Measurements from ENCODE around the gene CTNND2. TPM values are rescaled to one million over a fixed set of nuclear protein-coding genes. Genes with fewer than 3 reads are reported as not detected.

The CTNND2 gene
- polyA plus RNA-seq, 1 of the 3 experiments (the other 2 are of a cell fraction): not detected

DNA sequence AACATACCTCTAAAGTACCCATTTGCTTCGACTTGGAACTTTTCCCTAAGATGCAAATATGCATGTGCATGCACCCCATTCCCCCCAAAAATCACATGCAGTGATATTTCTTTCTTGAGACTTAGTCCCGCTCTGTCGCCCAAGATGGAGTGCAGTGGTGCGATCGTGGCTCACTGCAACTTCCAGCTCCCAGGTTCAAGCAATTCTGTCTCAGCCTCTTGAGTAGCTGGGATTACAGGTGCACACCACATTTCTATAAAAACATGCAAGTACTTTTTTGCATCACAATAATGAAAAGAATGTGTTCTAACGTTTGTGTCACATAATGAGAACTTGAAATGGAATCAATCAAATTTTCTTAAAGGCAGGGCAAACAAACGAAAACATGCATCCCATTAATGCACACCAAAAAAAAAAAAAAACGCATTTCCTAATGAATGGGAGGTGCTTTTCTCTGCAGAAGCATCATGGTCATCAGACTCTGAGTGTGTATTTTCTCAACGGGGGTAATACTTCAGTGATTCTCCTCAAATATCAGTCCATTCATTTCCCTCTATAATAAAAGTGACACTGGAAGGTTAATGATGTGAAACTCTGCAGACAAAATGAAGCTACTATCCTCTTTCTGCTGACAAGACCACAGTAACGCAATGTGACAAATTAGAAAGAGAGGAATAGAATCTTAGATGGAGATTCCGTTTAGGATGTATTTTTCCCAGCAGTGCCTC is 389.4 kb downstream of the CTNND2 start:
- Histone ChIP-seq H3K4me2 (no peak overlapping the region), H3K27ac (ENCODE audit: low read depth in 2 of 2, low read length in 1 of 2) (no peak overlapping the region), H3K4me1 (ENCODE audit: control insufficient read depth in 1 of 2, insufficient read depth in 2 of 2, low read depth in 1 of 2, low read length in 1 of 2) (no peaks in the 10 kb centered on the region), H3K36me3 (replicated peaks in 1 of 2; ENCODE audit: control insufficient read depth in 1 of 2, insufficient read depth in 2 of 2, low read length in 1 of 2) (no peaks in the 10 kb centered on the region), H3K27me3 (ENCODE audit: insufficient read depth) (no peaks in the 10 kb centered on the region), H2AFZ (ENCODE audit: low read depth) (no peak overlapping the region), H3K9me3 (no peaks in the 10 kb centered on the region), H3K4me3 (ENCODE audit: low read depth in 2 of 2, low read length in 1 of 2) (no peak overlapping the region), H4K20me1 (ENCODE audit: insufficient read depth) (no peaks in the 10 kb centered on the region), H3K79me2 (ENCODE audit: insufficient read depth) (no peaks in the 10 kb centered on the region), H3F3A (replicated peaks; ENCODE audit: insufficient read depth) (no peaks in the 10 kb centered on the region), H3K9ac (no peak overlapping the region), H3K9me2 (no peaks in the 10 kb centered on the region)
- POLR2A ChIA-PET: no interaction called here
- 25% methylated on average over 11 of the region's 11 CpGs for WGBS (ENCODE audit: low lambda C conversion rate)
- DNase-seq: no peak
- TF ChIP-seq RFX5 (IDR thresholded peaks at IDR 0.05; ENCODE audit: low read length) (no peak), YY1 (IDR thresholded peaks at IDR 0.05; ENCODE audit: low read depth) (no peak), FOXJ3 (CRISPR knock-in tag; IDR thresholded peaks at IDR 0.05) (no peak), NFIC (IDR thresholded peaks at IDR 0.05; ENCODE audit: borderline replicate concordance) (no peak), ELF1 (IDR thresholded peaks at IDR 0.05) (no peak), MXI1 (IDR thresholded peaks at IDR 0.05; ENCODE audit: low read depth, low read length) (no peak), CHD2 (IDR thresholded peaks at IDR 0.05; ENCODE audit: low read length, partially characterized antibody) (no peak), SMC3 (IDR thresholded peaks at IDR 0.05; ENCODE audit: low read depth, low read length) (no peak), EZH2phosphoT487 (IDR thresholded peaks at IDR 0.05; ENCODE audit: borderline replicate concordance, low read depth) (no peak), TCF12 (IDR thresholded peaks at IDR 0.05) (no peak), POLR2AphosphoS5 (IDR thresholded peaks at IDR 0.05; ENCODE audit: low read depth, low read length) (no peak), JUND (IDR thresholded peaks at IDR 0.05) (no peak), GABPA (IDR thresholded peaks at IDR 0.05; ENCODE audit: low read depth) (no peak), TAF1 (IDR thresholded peaks at IDR 0.05; ENCODE audit: borderline replicate concordance, low read depth, low read length) (no peak)
- TF ChIP-seq, protein P1, sequence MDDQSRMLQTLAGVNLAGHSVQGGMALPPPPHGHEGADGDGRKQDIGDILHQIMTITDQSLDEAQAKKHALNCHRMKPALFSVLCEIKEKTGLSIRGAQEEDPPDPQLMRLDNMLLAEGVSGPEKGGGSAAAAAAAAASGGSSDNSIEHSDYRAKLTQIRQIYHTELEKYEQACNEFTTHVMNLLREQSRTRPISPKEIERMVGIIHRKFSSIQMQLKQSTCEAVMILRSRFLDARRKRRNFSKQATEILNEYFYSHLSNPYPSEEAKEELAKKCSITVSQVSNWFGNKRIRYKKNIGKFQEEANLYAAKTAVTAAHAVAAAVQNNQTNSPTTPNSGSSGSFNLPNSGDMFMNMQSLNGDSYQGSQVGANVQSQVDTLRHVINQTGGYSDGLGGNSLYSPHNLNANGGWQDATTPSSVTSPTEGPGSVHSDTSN (IDR thresholded peaks at IDR 0.05): no peak
- TF ChIP-seq, protein P2, sequence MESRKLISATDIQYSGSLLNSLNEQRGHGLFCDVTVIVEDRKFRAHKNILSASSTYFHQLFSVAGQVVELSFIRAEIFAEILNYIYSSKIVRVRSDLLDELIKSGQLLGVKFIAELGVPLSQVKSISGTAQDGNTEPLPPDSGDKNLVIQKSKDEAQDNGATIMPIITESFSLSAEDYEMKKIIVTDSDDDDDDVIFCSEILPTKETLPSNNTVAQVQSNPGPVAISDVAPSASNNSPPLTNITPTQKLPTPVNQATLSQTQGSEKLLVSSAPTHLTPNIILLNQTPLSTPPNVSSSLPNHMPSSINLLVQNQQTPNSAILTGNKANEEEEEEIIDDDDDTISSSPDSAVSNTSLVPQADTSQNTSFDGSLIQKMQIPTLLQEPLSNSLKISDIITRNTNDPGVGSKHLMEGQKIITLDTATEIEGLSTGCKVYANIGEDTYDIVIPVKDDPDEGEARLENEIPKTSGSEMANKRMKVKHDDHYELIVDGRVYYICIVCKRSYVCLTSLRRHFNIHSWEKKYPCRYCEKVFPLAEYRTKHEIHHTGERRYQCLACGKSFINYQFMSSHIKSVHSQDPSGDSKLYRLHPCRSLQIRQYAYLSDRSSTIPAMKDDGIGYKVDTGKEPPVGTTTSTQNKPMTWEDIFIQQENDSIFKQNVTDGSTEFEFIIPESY (IDR thresholded peaks at IDR 0.05; ENCODE audit: borderline replicate concordance, low read depth): no peak
- TF ChIP-seq, protein P3, sequence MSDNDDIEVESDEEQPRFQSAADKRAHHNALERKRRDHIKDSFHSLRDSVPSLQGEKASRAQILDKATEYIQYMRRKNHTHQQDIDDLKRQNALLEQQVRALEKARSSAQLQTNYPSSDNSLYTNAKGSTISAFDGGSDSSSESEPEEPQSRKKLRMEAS (IDR thresholded peaks at IDR 0.05; ENCODE audit: low read depth): no peak
- CTCF ChIA-PET: no interaction called here

All from SK-N-SH (cell line).